ENCODE measurements around the gene MC2R. TPM values are rescaled to one million over a fixed set of nuclear protein-coding genes. Genes with fewer than 3 reads are reported as not detected.

MC2R gene
- total and polyA plus RNA-seq, 2 of the 4 experiments (the other 2 are of a cell fraction) = not detected

- intact Hi-C loops (cut with micrococcal nuclease) (no loop called here), dilution Hi-C loops (cut with HindIII; ENCODE audit: low sequenced_read_pairs, unreplicated experiment) (no loop called here), in situ Hi-C loops (cut with MboI; ENCODE audit: low sequenced_read_pairs) (no loop called here)
- Histone ChIP-seq H3K4me3 (ENCODE audit: insufficient read depth, low read depth, low read length) (no peak overlapping the region), H3K36me3 (ENCODE audit: control insufficient read depth, insufficient read depth, low read length) (no peaks in the 10 kb centered on the region), H4K91ac (ENCODE audit: insufficient read depth, low read depth, low read length) (no peak overlapping the region), H2BK120ac (ENCODE audit: low read depth, low read length) (no peak overlapping the region), H3K14ac (replicated peaks; ENCODE audit: low read depth, low read length) (no peak overlapping the region), H2AK9ac (replicated peaks; ENCODE audit: low read depth, low read length, poor library complexity) (no peak overlapping the region), H3K9me3 (ENCODE audit: control insufficient read depth, insufficient read depth, low read length) (peaks cover 19% of the 10 kb centered on the region), H2AFZ (replicated peaks; ENCODE audit: low read length, poor library complexity) (no peak overlapping the region), H4K5ac (ENCODE audit: low read depth, low read length) (no peak overlapping the region), H3K23ac (ENCODE audit: low read depth, low read length) (no peak overlapping the region), H2BK5ac (ENCODE audit: low read depth, low read length, poor library complexity, severe bottlenecking) (no peak overlapping the region), H3K27me3 (ENCODE audit: control insufficient read depth, insufficient read depth, low read length) (no peaks in the 10 kb centered on the region), H3K4ac (ENCODE audit: low read depth, low read length) (no peak overlapping the region), H3K27ac (ENCODE audit: insufficient read depth, low read length) (no peak overlapping the region), H4K20me1 (ENCODE audit: insufficient read depth, low read length) (no peaks in the 10 kb centered on the region), H3K56ac (ENCODE audit: extremely low read depth, insufficient read depth, low read length) (no peak overlapping the region), H3K79me1 (ENCODE audit: low read depth in 1 of 2, low read length in 2 of 2) (no peaks in the 10 kb centered on the region), H3K4me1 (ENCODE audit: control insufficient read depth, insufficient read depth, low read length) (no peaks in the 10 kb centered on the region), H2BK20ac (ENCODE audit: low read depth, low read length) (no peak overlapping the region), H2AK5ac (ENCODE audit: low read depth, low read length) (no peak overlapping the region), H3K9ac (ENCODE audit: low read depth, low read length) (no peak overlapping the region), H3K9me1 (ENCODE audit: insufficient read depth, low read length) (no peaks in the 10 kb centered on the region), H2BK15ac (ENCODE audit: low read depth, low read length) (no peak overlapping the region), H3K4me2 (ENCODE audit: low read depth, low read length) (no peak overlapping the region), H4K8ac (ENCODE audit: low read depth in 2 of 2, low read length in 2 of 2) (no peak overlapping the region), H3K18ac (ENCODE audit: low read depth, low read length) (no peak overlapping the region)
- ATAC-seq (ENCODE audit: low read depth) (no peak), DNase-seq (no peak)
- no TSS peak for BruUV-seq (replicated peaks)
- ChIA-PET CTCF (no interaction called here), POLR2A (ENCODE audit: unreplicated experiment) (no interaction called here)
- WGBS, 2 experiments (ENCODE audit: extremely low coverage in 2 of 2, insufficient read length in 1 of 2) = no CpG with 5 or more reads among the region's 6 CpGs
- TF ChIP-seq MAZ (IDR thresholded peaks at IDR 0.05; ENCODE audit: borderline replicate concordance, low read depth, low read length) (no peak), POLR2A (IDR thresholded peaks at IDR 0.05; ENCODE audit: low read depth, low read length) (no peak), CEBPB (IDR thresholded peaks at IDR 0.05; ENCODE audit: low read depth, low read length) (no peak), BHLHE40 (IDR thresholded peaks at IDR 0.05; ENCODE audit: low read depth, low read length) (no peak), USF2 (IDR thresholded peaks at IDR 0.05; ENCODE audit: low read depth, low read length) (no peak), RCOR1 (IDR thresholded peaks at IDR 0.05; ENCODE audit: insufficient replicate concordance, low read length) (no peak)
Measured at GRCh38 chr18:13910986-13911385, 4.3 kb downstream of the MC2R start.

Data from IMR-90 (cell line).